SK-N-SH treated with all-trans-retinoic acid at 6 μM for 48 hours (cell line): ENCODE data around the gene CNTFR.

Experiments
- ATAC-seq: fragments of 200-7000 bp; cut with Tn5 transposase; 3 replicates; pipeline ENCODE4 v1.9.1; 2020; ENCODE audit warnings: mild to moderate bottlenecking, moderate library complexity
- ARNTL ChIP-seq: fragments of 450-650 bp; formaldehyde crosslinking; IDR thresholded peaks from 2 replicates; pipeline ENCODE4 v1.5.0; 2020; ENCODE audit warnings: low read depth, mild to moderate bottlenecking, moderate library complexity, borderline replicate concordance
- BACH2 ChIP-seq: fragments of 250-450 bp; sonication (Bioruptor Pico); IDR thresholded peaks from 2 replicates; pipeline ENCODE4 v1.9.0; 2021; ENCODE audit warnings: mild to moderate bottlenecking, borderline replicate concordance
- CSDC2 ChIP-seq: fragments of 250-450 bp; sonication (Bioruptor Pico); IDR thresholded peaks from 2 replicates; pipeline ENCODE4 v1.5.0; 2020; ENCODE audit warnings: mild to moderate bottlenecking, moderate library complexity
- ESRRG ChIP-seq: fragments of 250-450 bp; sonication (Bioruptor Pico); IDR thresholded peaks from 2 replicates; pipeline ENCODE4 v1.6.1; 2021; ENCODE audit warnings: mild to moderate bottlenecking
- GLIS3 ChIP-seq: fragments of 250-450 bp; sonication (Bioruptor Pico); IDR thresholded peaks from 2 replicates; pipeline ENCODE4 v1.5.0; 2020; ENCODE audit warnings: mild to moderate bottlenecking, moderate library complexity
- ISL1 ChIP-seq: fragments of 250-450 bp; sonication (Bioruptor Pico); IDR thresholded peaks from 2 replicates; pipeline ENCODE4 v2.1.2; 2022; ENCODE audit warnings: mild to moderate bottlenecking, moderate library complexity
- PPARA ChIP-seq: fragments of 250-450 bp; sonication (Bioruptor Pico); IDR thresholded peaks from 2 replicates; pipeline ENCODE4 v1.5.0; 2020; ENCODE audit warnings: mild to moderate bottlenecking, borderline replicate concordance
- RARB ChIP-seq: fragments of 250-450 bp; sonication (Bioruptor Pico); IDR thresholded peaks from 2 replicates; pipeline ENCODE4 v1.8.0; 2021; ENCODE audit warnings: mild to moderate bottlenecking, moderate library complexity
- SNAI2 ChIP-seq: fragments of 250-450 bp; sonication (Bioruptor Pico); IDR thresholded peaks from 2 replicates; pipeline ENCODE4 v1.5.0; 2020; ENCODE audit warnings: mild to moderate bottlenecking, moderate library complexity
- TCF4 ChIP-seq: fragments of 250-450 bp; sonication (Bioruptor Pico); IDR thresholded peaks from 2 replicates; pipeline ENCODE4 v1.8.0; 2021; ENCODE audit warnings: mild to moderate bottlenecking, moderate library complexity, borderline replicate concordance
- TOX ChIP-seq: fragments of 250-450 bp; sonication (Bioruptor Pico); IDR thresholded peaks from 2 replicates; pipeline ENCODE4 v1.8.0; 2021; ENCODE audit warnings: mild to moderate bottlenecking, moderate library complexity, borderline replicate concordance
- ZFP3 ChIP-seq: fragments of 250-450 bp; sonication (Bioruptor Pico); IDR thresholded peaks from 2 replicates; pipeline ENCODE4 v1.5.0; 2020; ENCODE audit warnings: mild to moderate bottlenecking, moderate library complexity
- ZFP30 ChIP-seq: fragments of 450-650 bp; formaldehyde crosslinking; IDR thresholded peaks from 2 replicates; pipeline ENCODE4 v1.5.0; 2022; ENCODE audit warnings: mild to moderate bottlenecking, moderate library complexity
- ZNF70 ChIP-seq: fragments of 450-650 bp; formaldehyde crosslinking; IDR thresholded peaks from 2 replicates; pipeline ENCODE4 v1.5.0; 2020; ENCODE audit warnings: mild to moderate bottlenecking, moderate library complexity
- ZNF8 ChIP-seq: fragments of 450-650 bp; formaldehyde crosslinking; IDR thresholded peaks from 2 replicates; pipeline ENCODE4 v1.5.0; 2020; ENCODE audit warnings: mild to moderate bottlenecking, moderate library complexity
- TF ChIP-seq, protein P1 (sequence below): fragments of 250-450 bp; sonication (Bioruptor Pico); IDR thresholded peaks from 2 replicates; pipeline ENCODE4 v1.5.0; 2020; ENCODE audit warnings: mild to moderate bottlenecking, moderate library complexity
- TF ChIP-seq, protein P2 (sequence below): fragments of 250-450 bp; sonication (Bioruptor Pico); IDR thresholded peaks from 2 replicates; pipeline ENCODE4 v1.8.0; 2020; ENCODE audit warnings: mild to moderate bottlenecking, moderate library complexity, borderline replicate concordance
- TF ChIP-seq, protein P3 (sequence below): fragments of 250-450 bp; sonication (Bioruptor Pico); IDR thresholded peaks from 2 replicates; pipeline ENCODE4 v1.5.1; 2020; ENCODE audit warnings: low read depth, mild to moderate bottlenecking, moderate library complexity
- TF ChIP-seq, protein P4 (sequence below): fragments of 250-450 bp; sonication (Bioruptor Pico); IDR thresholded peaks from 2 replicates; pipeline ENCODE4 v1.5.1; 2021; ENCODE audit warnings: mild to moderate bottlenecking, moderate library complexity

Gene CNTFR

DNA sequence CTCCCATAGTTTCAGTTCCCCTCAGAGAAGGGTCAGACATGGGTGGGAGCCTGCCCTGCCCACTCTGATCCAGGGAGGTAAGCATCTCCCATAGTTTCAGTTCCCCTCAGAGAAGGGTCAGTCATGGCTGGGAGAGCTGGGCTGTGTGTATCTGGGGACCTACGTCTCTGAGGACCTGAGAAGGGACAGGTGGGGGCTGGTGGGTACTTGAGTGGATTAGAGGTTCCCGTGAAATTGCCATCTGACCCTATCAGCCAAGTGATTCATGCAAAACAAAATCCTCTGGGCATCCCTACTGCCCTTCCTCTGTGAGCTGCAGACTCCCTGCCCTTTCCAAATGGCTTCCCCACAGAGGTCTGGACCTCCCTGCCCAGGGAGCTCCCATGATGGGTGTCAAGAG, 70.6 kb downstream of the CNTFR start (continued):
- TF ChIP-seq, protein P1, sequence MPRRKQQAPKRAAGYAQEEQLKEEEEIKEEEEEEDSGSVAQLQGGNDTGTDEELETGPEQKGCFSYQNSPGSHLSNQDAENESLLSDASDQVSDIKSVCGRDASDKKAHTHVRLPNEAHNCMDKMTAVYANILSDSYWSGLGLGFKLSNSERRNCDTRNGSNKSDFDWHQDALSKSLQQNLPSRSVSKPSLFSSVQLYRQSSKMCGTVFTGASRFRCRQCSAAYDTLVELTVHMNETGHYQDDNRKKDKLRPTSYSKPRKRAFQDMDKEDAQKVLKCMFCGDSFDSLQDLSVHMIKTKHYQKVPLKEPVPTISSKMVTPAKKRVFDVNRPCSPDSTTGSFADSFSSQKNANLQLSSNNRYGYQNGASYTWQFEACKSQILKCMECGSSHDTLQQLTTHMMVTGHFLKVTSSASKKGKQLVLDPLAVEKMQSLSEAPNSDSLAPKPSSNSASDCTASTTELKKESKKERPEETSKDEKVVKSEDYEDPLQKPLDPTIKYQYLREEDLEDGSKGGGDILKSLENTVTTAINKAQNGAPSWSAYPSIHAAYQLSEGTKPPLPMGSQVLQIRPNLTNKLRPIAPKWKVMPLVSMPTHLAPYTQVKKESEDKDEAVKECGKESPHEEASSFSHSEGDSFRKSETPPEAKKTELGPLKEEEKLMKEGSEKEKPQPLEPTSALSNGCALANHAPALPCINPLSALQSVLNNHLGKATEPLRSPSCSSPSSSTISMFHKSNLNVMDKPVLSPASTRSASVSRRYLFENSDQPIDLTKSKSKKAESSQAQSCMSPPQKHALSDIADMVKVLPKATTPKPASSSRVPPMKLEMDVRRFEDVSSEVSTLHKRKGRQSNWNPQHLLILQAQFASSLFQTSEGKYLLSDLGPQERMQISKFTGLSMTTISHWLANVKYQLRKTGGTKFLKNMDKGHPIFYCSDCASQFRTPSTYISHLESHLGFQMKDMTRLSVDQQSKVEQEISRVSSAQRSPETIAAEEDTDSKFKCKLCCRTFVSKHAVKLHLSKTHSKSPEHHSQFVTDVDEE (CRISPR knock-in tag) = no peak
- no peak for TF ChIP-seq RARB (CRISPR knock-in tag)
- TF ChIP-seq, protein P2, sequence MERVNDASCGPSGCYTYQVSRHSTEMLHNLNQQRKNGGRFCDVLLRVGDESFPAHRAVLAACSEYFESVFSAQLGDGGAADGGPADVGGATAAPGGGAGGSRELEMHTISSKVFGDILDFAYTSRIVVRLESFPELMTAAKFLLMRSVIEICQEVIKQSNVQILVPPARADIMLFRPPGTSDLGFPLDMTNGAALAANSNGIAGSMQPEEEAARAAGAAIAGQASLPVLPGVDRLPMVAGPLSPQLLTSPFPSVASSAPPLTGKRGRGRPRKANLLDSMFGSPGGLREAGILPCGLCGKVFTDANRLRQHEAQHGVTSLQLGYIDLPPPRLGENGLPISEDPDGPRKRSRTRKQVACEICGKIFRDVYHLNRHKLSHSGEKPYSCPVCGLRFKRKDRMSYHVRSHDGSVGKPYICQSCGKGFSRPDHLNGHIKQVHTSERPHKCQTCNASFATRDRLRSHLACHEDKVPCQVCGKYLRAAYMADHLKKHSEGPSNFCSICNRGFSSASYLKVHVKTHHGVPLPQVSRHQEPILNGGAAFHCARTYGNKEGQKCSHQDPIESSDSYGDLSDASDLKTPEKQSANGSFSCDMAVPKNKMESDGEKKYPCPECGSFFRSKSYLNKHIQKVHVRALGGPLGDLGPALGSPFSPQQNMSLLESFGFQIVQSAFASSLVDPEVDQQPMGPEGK = no peak
- TF ChIP-seq ZFP30 (CRISPR knock-in tag) = no peak

DNA sequence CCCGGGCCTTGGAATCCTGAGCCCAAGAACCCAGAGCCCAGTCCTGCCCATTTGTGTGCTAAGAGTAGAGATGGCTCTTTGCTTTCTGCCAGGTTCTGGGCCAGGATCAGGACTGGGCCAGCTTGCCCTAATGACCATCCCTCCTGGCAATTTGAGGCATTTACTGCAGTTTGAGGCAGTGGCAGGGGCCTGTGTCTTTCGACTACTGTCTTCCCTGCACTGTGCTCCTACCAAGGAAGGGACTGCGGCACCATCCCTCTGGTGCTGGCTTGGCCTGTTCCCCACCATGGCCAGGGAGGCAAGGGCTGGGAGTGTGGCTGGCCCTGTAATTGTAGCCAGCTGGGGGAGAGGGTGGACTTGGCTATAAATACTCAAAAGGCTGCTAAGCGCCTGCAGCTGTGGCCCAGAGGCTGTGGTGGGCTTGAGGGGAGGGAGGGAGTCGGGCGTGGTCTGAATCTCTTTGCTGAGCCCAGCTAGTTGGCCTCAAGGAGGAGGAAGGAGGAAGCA, 71.4 kb downstream of the CNTFR start:
- ATAC-seq = no peak
- no peak for TF ChIP-seq CSDC2 (CRISPR knock-in tag)
- TF ChIP-seq, protein P3, sequence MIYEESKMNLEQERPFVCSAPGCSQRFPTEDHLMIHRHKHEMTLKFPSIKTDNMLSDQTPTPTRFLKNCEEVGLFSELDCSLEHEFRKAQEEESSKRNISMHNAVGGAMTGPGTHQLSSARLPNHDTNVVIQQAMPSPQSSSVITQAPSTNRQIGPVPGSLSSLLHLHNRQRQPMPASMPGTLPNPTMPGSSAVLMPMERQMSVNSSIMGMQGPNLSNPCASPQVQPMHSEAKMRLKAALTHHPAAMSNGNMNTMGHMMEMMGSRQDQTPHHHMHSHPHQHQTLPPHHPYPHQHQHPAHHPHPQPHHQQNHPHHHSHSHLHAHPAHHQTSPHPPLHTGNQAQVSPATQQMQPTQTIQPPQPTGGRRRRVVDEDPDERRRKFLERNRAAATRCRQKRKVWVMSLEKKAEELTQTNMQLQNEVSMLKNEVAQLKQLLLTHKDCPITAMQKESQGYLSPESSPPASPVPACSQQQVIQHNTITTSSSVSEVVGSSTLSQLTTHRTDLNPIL (CRISPR knock-in tag) = no peak
- TF ChIP-seq ZFP30 (CRISPR knock-in tag) = no peak

DNA sequence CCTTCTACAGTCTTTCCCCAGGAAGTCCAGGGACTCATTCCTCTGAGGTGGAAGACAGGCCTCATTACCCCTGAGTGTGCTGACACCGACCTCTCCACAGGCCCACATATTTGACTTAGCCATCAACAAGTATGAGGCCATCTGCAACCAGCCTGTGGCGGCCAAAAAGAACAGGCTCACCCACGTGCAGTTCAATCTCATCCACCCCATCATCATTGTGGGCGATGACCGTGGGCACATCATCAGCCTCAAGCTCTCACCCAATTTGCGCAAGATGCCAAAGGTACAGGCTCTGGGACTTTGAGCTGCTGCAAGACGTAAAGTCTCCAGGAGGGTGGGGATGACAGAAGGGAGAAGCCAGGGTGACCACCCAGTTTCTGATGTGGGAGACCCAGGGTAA, 72.3 kb downstream of the CNTFR start:
- no peak for ATAC-seq
- TF ChIP-seq ISL1 (CRISPR knock-in tag) = no peak
- TF ChIP-seq, protein P4, sequence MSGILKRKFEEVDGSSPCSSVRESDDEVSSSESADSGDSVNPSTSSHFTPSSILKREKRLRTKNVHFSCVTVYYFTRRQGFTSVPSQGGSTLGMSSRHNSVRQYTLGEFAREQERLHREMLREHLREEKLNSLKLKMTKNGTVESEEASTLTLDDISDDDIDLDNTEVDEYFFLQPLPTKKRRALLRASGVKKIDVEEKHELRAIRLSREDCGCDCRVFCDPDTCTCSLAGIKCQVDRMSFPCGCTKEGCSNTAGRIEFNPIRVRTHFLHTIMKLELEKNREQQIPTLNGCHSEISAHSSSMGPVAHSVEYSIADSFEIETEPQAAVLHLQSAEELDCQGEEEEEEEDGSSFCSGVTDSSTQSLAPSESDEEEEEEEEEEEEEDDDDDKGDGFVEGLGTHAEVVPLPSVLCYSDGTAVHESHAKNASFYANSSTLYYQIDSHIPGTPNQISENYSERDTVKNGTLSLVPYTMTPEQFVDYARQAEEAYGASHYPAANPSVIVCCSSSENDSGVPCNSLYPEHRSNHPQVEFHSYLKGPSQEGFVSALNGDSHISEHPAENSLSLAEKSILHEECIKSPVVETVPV (CRISPR knock-in tag) = no peak
- no peak for TF ChIP-seq GLIS3 (CRISPR knock-in tag)
- TF ChIP-seq RARB (CRISPR knock-in tag) = no peak
- no peak for TF ChIP-seq ARNTL (CRISPR knock-in tag)
- no peak for TF ChIP-seq ESRRG (CRISPR knock-in tag)
- TF ChIP-seq, protein P2 = no peak
- no peak for TF ChIP-seq PPARA (CRISPR knock-in tag)
- no peak for TF ChIP-seq TOX
- no peak for TF ChIP-seq ZFP3 (CRISPR knock-in tag)
- no peak for TF ChIP-seq BACH2 (CRISPR knock-in tag)

DNA sequence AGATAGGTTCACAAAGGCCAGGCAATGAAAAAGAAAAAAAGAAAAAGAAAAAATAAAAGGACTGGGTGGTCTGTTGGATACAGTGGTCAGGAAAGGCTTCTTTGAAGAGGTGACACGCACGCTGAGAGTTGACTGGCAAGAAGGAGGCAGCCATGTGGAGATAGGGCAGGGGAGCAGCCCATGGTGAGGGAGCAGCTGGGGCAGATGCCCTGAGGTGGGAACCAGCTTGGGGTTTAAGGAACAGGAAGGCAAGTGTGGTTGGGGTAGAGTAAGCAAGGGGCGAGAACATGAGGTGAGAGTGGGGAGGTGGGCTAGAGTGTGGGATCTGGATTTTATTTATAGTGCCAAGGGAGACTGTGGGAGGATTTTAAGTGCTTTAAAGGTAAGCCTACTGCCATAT, 73.6 kb downstream of the CNTFR start:
- TF ChIP-seq TOX = no peak
- no peak for TF ChIP-seq ZNF70 (CRISPR knock-in tag)
- no peak for TF ChIP-seq TCF4 (CRISPR knock-in tag)
- no peak for TF ChIP-seq ISL1 (CRISPR knock-in tag)
- TF ChIP-seq, protein P3 (CRISPR knock-in tag) = no peak
- no peak for TF ChIP-seq SNAI2 (CRISPR knock-in tag)
- TF ChIP-seq GLIS3 (CRISPR knock-in tag) = no peak
- no peak for TF ChIP-seq ZNF8
- TF ChIP-seq, protein P1 (CRISPR knock-in tag) = no peak
- TF ChIP-seq BACH2 (CRISPR knock-in tag) = no peak
- no peak for TF ChIP-seq RARB (CRISPR knock-in tag)
- TF ChIP-seq, all 23 proteins: peak for 0
- ATAC-seq = no peak
